ENCODE data around the gene PRCD.

DNA sequence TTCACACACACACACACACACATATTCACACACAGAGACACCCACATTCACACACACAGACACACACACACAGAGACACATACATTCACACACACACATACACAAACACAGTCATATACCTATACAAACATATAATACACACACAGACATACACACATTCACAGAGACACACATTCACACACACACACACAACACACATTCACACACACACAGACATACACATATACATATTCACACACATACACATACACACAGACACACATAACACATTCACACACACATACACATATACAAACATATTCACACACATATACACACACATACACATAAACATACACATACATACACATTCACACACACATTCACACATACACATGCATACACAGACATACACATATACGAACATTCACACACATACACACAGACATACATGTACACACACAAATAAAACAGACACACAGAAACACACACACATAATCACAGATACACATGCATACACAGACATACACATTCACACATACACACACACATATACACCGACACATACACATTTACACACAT, 7.9 kb downstream of the PRCD start:
- TF ChIP-seq POLR2AphosphoS5 (IDR thresholded peaks at IDR 0.05; ENCODE audit: low read depth, low read length), result no peak
- TF ChIP-seq POLR2A (IDR thresholded peaks at IDR 0.05; ENCODE audit: low read depth, low read length), result no peak
- no peak for TF ChIP-seq TAF1 (IDR thresholded peaks at IDR 0.05; ENCODE audit: borderline replicate concordance, low read depth, low read length)

Data from GM12892 (cell line).